C4-2B (cell line): ENCODE data around the gene IMPACT.

ENCODE experiments used
- H3K27ac ChIP-seq: fragments of 450-650 bp; 2 replicates; pipeline ENCODE4 v1.5.1; 2017
- CTCF ChIP-seq: fragments of 450-650 bp; conservative IDR thresholded peaks from 2 replicates; pipeline ENCODE4 v1.5.1; 2017; ENCODE audit warnings: mild to moderate bottlenecking
- ZFX ChIP-seq: fragments of 450-650 bp; IDR thresholded peaks from 2 replicates; pipeline ENCODE4 v1.6.1; 2017

The IMPACT gene

GRCh38 chr18:24490539-24490938 lies 64.1 kb downstream of the IMPACT start:
- H3K27ac ChIP-seq: no peak overlapping the region
- TF ChIP-seq CTCF (no peak), ZFX (no peak)

- H3K27ac ChIP-seq: no peak overlapping the region
- TF ChIP-seq CTCF (no peak), ZFX (no peak)
Measured at GRCh38 chr18:24491927-24492834, 65.7 kb downstream of the IMPACT start.

GRCh38 chr18:24494586-24494985 lies 68.1 kb downstream of the IMPACT start:
- TF ChIP-seq CTCF: no peak
- TF ChIP-seq ZFX: no peak
- no peak overlapping the region for H3K27ac ChIP-seq

GRCh38 chr18:24497031-24497754 lies 70.7 kb downstream of the IMPACT start:
- H3K27ac ChIP-seq: no peak overlapping the region
- TF ChIP-seq ZFX: no peak
- no peak for TF ChIP-seq CTCF

GRCh38 chr18:24499814-24500213 lies 73.3 kb downstream of the IMPACT start:
- no peak overlapping the region for H3K27ac ChIP-seq
- TF ChIP-seq ZFX (no peak), CTCF (no peak)

GRCh38 chr18:24500217-24500616 lies 73.7 kb downstream of the IMPACT start:
- H3K27ac ChIP-seq: no peak overlapping the region
- TF ChIP-seq ZFX (no peak), CTCF (no peak)

- no peak overlapping the region for H3K27ac ChIP-seq
- TF ChIP-seq CTCF (no peak), ZFX (no peak)
Measured at GRCh38 chr18:24500766-24501165, 74.3 kb downstream of the IMPACT start.
